Smooth muscle cell of the umbilical artery (primary cell): ENCODE data around the gene POLH. TPM values are rescaled to one million over a fixed set of nuclear protein-coding genes. Genes with fewer than 3 reads are reported as not detected.

ENCODE experiments used
- total RNA-seq: library from RNA; depleted of rRNA; stranded (reverse); fragments of >200 nt; gene quantifications from 2 replicates; pipeline ENCODE4 v1.2.3, GENCODE V29; 2014

Gene POLH
- 27.6 and 47.4 TPM in 2 replicates for total RNA-seq

DNA sequence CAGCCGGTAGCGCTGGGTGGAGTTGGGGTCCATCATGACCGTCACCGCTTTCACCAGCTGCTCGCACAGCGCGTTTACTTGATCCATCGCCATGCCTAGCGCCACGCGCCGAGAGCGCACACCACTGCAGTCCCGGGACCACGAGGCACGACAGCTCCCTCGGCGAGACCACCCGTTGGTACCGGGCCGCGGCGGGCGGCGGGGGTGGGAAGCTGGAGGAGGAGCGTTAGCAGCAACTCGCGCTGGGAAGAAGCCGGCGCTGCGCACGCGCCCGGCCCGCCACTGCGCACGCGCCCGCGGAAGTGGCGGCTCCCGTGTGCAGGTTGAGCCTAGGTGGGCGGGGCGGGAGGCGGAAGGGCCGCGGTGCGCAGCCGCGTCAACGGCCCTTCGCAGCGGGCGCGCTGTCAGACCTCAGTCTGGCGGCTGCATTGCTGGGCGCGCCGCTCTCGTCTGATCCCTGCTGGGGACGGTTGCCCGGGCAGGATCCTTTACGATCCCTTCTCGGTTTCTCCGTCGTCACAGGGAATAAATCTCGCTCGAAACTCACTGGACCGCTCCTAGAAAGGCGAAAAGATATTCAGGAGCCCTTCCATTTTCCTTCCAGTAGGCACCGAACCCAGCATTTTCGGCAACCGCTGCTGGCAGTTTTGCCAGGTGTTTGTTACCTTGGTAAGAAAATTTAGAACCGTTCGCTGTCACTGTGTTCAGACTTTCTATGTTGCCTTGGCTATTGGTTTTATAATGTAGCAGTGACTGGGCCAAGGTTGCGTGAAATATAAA is at the start of gene POLH, which contains the start of gene XPO5:
Gene POLH, plus strand, starts transcription at position 414 of the 780 bp plus-strand sequence. CDS start 6,135 bp downstream, outside the sequence.
Gene XPO5, minus strand, starts transcription at position 267 of the 780 bp plus-strand sequence. Its CDS starts 174 bp downstream, at position 93.

DNA sequence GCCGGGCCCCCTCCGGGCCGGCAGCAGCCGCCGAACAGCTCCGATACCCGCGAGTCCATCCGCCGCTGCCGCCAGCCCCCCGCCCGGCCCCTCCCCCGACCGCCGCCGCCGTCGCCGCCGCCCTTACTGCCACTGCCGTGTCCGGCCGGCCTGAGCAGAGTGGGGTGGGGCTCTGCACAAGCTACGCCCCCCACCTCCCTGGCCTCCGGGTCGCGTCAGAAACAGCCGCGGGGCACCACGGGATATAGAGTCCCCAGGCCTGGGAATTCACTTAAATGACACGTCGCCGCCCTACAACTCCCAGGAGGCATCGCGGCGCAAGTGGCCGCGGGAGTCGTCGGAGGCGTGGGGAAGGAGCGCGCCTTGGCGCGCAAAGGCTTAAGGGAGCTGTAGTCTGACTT is 53.1 kb downstream of the POLH start, which contains the start of gene GTPBP2:
Gene GTPBP2, minus strand, starts transcription at position 161 of the 401 bp plus-strand sequence. Its CDS starts 102 bp downstream, at position 59.

DNA sequence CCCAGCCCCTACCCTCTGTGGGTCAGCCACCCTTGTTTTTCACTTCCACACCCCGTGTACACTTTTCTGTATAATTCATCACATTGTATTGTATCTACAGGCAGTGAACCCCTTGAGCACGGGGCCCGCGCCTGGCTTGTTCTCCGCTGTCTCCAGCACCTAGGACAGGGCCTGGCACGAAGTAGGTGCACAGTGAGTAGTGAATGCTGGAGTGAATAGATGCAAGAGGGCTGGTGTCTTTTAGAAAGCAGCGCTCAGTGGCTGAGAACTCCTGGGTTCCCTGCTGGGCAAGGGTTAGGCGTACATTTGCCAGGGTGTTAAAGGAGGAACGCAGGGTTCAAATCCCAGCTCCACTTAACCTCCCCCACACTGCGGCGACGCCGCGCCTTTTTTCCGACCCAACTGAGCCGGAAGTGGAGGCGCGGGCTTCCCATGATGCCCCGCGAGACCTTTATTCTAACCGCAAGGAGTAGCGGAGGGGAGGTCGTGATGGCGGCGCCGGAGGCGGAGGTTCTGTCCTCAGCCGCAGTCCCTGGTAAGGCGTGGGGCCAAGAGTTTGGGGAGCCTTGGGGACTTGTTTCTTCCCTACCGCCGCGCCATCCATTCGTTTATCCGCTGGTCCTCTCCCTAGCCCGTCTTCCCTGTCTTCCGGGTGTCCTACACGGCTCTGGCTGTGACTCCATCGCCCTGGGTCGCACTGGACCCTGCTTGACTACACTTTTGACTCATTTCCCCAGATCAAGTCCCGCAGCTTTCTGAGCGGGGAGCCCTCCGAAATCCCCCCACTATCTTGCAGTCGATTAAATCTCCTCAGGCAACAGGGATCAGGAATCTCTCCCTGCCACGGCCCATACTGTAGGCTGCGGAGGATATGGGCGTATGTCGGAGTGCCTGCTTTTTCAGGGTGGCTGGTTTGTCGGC is 59.7 kb downstream of the POLH start, which contains the start of gene MAD2L1BP:
Gene MAD2L1BP, plus strand, starts transcription at position 454 of the 921 bp plus-strand sequence. Its CDS starts 36 bp downstream, at position 490.

DNA sequence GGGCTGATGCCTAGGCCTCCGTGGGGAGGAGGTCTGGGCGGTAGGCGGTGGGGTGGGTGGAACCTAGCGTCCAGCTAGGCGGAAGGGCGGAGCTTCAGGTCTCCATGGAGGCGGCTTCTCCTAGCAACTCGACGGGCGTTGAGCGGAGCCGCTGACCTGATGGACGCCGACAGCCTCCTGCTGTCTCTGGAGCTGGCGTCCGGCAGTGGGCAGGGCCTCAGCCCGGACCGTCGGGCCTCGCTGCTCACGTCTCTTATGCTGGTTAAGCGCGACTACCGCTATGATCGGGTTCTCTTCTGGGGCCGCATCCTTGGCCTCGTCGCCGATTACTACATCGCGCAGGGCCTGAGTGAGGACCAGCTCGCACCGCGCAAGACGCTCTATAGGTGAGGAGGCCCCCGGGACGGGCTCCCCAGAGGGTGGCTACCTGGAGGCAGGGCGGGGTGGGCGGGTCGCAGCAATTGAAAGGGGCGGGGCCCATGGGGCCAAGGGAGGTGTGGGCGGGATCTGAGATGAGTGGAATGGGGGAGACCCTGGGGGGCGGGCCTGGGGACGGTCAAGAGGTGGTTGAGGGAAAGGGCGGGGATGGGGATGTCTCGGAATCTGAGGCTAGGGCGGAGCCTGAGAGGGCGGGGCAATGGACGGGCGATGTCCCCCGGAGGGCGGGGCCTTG is 69.1 kb downstream of the POLH start, which contains the start of gene RSPH9:
Gene RSPH9, plus strand, starts transcription at position 97 of the 673 bp plus-strand sequence. Its CDS starts 63 bp downstream, at position 160.

Other genes with a start within 250 kb of the POLH start
- 6.5 and 9.1 TPM in 2 replicates for gene ZNF318, start 206.5 kb upstream of the POLH start, total RNA-seq
- 23.2 and 37.5 TPM in 2 replicates for gene ABCC10, start 148.6 kb upstream of the POLH start, total RNA-seq
- 0.30 and 1.6 TPM in 2 replicates for gene DLK2, start 120.6 kb upstream of the POLH start, total RNA-seq
- 7.4 and 17.7 TPM in 2 replicates for gene TJAP1, start 98.6 kb upstream of the POLH start, total RNA-seq
- gene LRRC73, start 65.8 kb upstream of the POLH start, total RNA-seq, result 0.30 and 0.46 TPM in 2 replicates
- 119 and 120 TPM in 2 replicates for gene YIPF3, start 59.3 kb upstream of the POLH start, total RNA-seq
- 23.4 and 24.6 TPM in 2 replicates for gene POLR1C, start 59.1 kb upstream of the POLH start, total RNA-seq
- 25.5 and 40.0 TPM in 2 replicates for gene XPO5, start 147 bp upstream of the POLH start, total RNA-seq
- gene GTPBP2, start 53.1 kb downstream of the POLH start, total RNA-seq, result 68.4 and 71.3 TPM in 2 replicates
- gene MAD2L1BP, start 59.7 kb downstream of the POLH start, total RNA-seq, result 33.4 and 38.6 TPM in 2 replicates
- gene RSPH9, start 68.9 kb downstream of the POLH start, total RNA-seq, result 0.59 and 0.65 TPM in 2 replicates
- 22.0 and 28.2 TPM in 2 replicates for gene MRPS18A, start 111.6 kb downstream of the POLH start, total RNA-seq
- gene VEGFA, start 194.0 kb downstream of the POLH start, total RNA-seq, result 390 and 594 TPM in 2 replicates